DMS79 (cell line): ENCODE measurements around the gene DDAH1.
"Not testable (repeated sequence)": the region's sequence is repeated elsewhere in the genome, so short reads cannot be mapped to it uniquely, and the experiment has no call there.

Source experiments
- DNase-seq: peaks from one replicate; lab custom pipeline; 2025; lab: John Stamatoyannopoulos, UW

The DDAH1 gene

GRCh38 chr1:85359874-85360721, 104.9 kb downstream of the DDAH1 start:
- DNase-seq = no peak

- no peak for DNase-seq
Observed at GRCh38 chr1:85358702-85359438, 106.1 kb downstream of the DDAH1 start.

- no peak for DNase-seq
Observed at GRCh38 chr1:85357817-85358216, 107.1 kb downstream of the DDAH1 start.

GRCh38 chr1:85356130-85356529, 108.8 kb downstream of the DDAH1 start:
- no peak for DNase-seq

GRCh38 chr1:85352055-85352454, 112.9 kb downstream of the DDAH1 start:
- no peak for DNase-seq

GRCh38 chr1:85351202-85351828, 113.6 kb downstream of the DDAH1 start:
- no peak for DNase-seq

- DNase-seq = no peak
Observed at GRCh38 chr1:85349224-85349623, 115.7 kb downstream of the DDAH1 start.

- no peak for DNase-seq
Observed at GRCh38 chr1:85347908-85348307, 117.1 kb downstream of the DDAH1 start.

- DNase-seq = not testable (repeated sequence)
Observed at GRCh38 chr1:85347275-85347674, 117.7 kb downstream of the DDAH1 start.

- no peak for DNase-seq
Observed at GRCh38 chr1:85344256-85344694, 120.7 kb downstream of the DDAH1 start.

GRCh38 chr1:85343612-85344255, 121.2 kb downstream of the DDAH1 start:
- DNase-seq = no peak

GRCh38 chr1:85343213-85343611, 121.7 kb downstream of the DDAH1 start:
- DNase-seq = no peak

GRCh38 chr1:85342207-85342606, 122.8 kb downstream of the DDAH1 start:
- DNase-seq = no peak

GRCh38 chr1:85340427-85340826, 124.5 kb downstream of the DDAH1 start:
- DNase-seq = no peak

GRCh38 chr1:85339656-85340399, 125.1 kb downstream of the DDAH1 start:
- DNase-seq = no peak

- no peak for DNase-seq
Observed at GRCh38 chr1:85339089-85339488, 125.9 kb downstream of the DDAH1 start.

- no peak for DNase-seq
Observed at GRCh38 chr1:85334962-85335361, 130.0 kb downstream of the DDAH1 start.

- DNase-seq = no peak
Observed at GRCh38 chr1:85333186-85333585, 131.8 kb downstream of the DDAH1 start.

- no peak for DNase-seq
Observed at GRCh38 chr1:85332575-85332974, 132.4 kb downstream of the DDAH1 start.

GRCh38 chr1:85330711-85331290, 134.2 kb downstream of the DDAH1 start:
- no peak for DNase-seq

GRCh38 chr1:85330214-85330631, 134.7 kb downstream of the DDAH1 start:
- DNase-seq = no peak
